PFSK-1 (cell line): ENCODE results near the gene DOCK1.

ENCODE experiments used
- FOXP2 ChIP-seq: optimal IDR thresholded peaks from 2 replicates; pipeline ENCODE3; 2011; ENCODE audit warnings: borderline replicate concordance, control low read depth, inconsistent platforms; ENCODE audit not compliant: insufficient read depth; ENCODE audit errors: extremely low read length, extremely low read depth
- POLR2AphosphoS5 ChIP-seq: IDR thresholded peaks from 2 replicates; pipeline ENCODE4 v1.6.1; 2012; ENCODE audit warnings: low read depth, mild to moderate bottlenecking, control low read depth, low read length, moderate library complexity
- SIN3A ChIP-seq: IDR thresholded peaks from 2 replicates; pipeline ENCODE4 v1.6.1; 2012; ENCODE audit warnings: mild to moderate bottlenecking, low read length, moderate library complexity, borderline replicate concordance; ENCODE audit not compliant: insufficient read depth
- TAF1 ChIP-seq: IDR thresholded peaks from 2 replicates; pipeline ENCODE4 v1.6.1; 2012; ENCODE audit warnings: low read length, control low read depth, borderline replicate concordance; ENCODE audit not compliant: insufficient read depth
- TF ChIP-seq, protein P1 (sequence below), 2 experiments: IDR thresholded peaks; 2 replicates each; pipeline versions ENCODE4 v1.6.1 to v1.8.0; 2011 to 2012; ENCODE audit warnings: low read depth in 2 of 2, low read length in 2 of 2, control low read depth in 1 of 2, inconsistent platforms in 1 of 2, mild to moderate bottlenecking in 1 of 2, moderate library complexity in 1 of 2; ENCODE audit not compliant: insufficient read depth in 1 of 2

DNA sequence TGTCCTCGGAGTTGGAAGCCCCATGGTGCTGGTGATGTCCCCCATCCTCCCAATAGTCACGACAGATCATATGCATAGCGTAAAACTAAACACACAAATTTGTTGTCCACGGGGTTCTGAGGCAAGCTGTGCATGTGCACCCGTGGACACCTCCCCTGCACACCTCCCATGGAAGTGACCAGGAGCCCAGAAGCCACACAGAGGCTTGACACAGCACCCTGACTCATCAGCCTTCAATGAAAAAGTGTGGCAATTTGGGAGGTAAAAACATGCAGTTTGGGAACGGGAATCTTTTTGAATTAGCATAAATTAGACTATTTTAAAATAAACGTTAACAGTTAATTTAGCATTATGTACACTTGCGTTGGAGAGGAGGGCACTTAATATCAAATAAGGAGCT lies 554.7 kb downstream of the DOCK1 start:
- TF ChIP-seq TAF1 (no peak), POLR2AphosphoS5 (no peak), SIN3A (no peak), FOXP2 (no peak)
- TF ChIP-seq, protein P1, sequence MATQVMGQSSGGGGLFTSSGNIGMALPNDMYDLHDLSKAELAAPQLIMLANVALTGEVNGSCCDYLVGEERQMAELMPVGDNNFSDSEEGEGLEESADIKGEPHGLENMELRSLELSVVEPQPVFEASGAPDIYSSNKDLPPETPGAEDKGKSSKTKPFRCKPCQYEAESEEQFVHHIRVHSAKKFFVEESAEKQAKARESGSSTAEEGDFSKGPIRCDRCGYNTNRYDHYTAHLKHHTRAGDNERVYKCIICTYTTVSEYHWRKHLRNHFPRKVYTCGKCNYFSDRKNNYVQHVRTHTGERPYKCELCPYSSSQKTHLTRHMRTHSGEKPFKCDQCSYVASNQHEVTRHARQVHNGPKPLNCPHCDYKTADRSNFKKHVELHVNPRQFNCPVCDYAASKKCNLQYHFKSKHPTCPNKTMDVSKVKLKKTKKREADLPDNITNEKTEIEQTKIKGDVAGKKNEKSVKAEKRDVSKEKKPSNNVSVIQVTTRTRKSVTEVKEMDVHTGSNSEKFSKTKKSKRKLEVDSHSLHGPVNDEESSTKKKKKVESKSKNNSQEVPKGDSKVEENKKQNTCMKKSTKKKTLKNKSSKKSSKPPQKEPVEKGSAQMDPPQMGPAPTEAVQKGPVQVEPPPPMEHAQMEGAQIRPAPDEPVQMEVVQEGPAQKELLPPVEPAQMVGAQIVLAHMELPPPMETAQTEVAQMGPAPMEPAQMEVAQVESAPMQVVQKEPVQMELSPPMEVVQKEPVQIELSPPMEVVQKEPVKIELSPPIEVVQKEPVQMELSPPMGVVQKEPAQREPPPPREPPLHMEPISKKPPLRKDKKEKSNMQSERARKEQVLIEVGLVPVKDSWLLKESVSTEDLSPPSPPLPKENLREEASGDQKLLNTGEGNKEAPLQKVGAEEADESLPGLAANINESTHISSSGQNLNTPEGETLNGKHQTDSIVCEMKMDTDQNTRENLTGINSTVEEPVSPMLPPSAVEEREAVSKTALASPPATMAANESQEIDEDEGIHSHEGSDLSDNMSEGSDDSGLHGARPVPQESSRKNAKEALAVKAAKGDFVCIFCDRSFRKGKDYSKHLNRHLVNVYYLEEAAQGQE (IDR thresholded peaks at IDR 0.05; ENCODE audit: insufficient read depth in 1 of 2, low read depth in 2 of 2, low read length in 2 of 2), result no peak
